GM23338 (cell line): ENCODE results near the gene TBCD. TPM values are rescaled to one million over a fixed set of nuclear protein-coding genes. Genes with fewer than 3 reads are reported as not detected.
A peak's percentile ranks its signal among the peaks of the same experiment; 100 is the strongest.

ENCODE experiments used
- ATAC-seq: fragments of 200-7000 bp; cut with Tn5 transposase; 3 replicates; pipeline ENCODE4 v1.9.1; 2020
- DNase-seq: peaks from one replicate; pipeline ENCODE4 v3.0.0-alpha.2; 2015; ENCODE audit warnings: low spot score
- H2AFZ ChIP-seq: fragments of 200-600 bp; sonication (generic); 2 replicates; pipeline ENCODE4 v1.8.0; 2016; ENCODE audit warnings: antibody characterized with exemption, mild to moderate bottlenecking, moderate library complexity
- H3F3A ChIP-seq: fragments of 200-600 bp; sonication (generic); replicated peaks from 2 replicates; pipeline ENCODE4 v1.8.0; 2017; ENCODE audit warnings: antibody characterized with exemption, mixed run types, low read depth
- H3K27ac ChIP-seq: fragments of 200-600 bp; sonication (generic); 2 replicates; pipeline ENCODE4 v1.6.1; 2016; ENCODE audit warnings: low read depth
- H3K27me3 ChIP-seq: fragments of 200-600 bp; sonication (generic); 2 replicates; pipeline ENCODE4 v1.8.0; 2016; ENCODE audit warnings: mild to moderate bottlenecking, mixed run types, moderate library complexity; ENCODE audit not compliant: insufficient read depth
- H3K36me3 ChIP-seq: fragments of 200-600 bp; sonication (generic); 2 replicates; pipeline ENCODE4 v1.8.0; 2016; ENCODE audit warnings: mild to moderate bottlenecking; ENCODE audit not compliant: insufficient read depth
- H3K4me1 ChIP-seq: fragments of 200-600 bp; sonication (generic); 2 replicates; pipeline ENCODE4 v1.8.0; 2016; ENCODE audit warnings: mild to moderate bottlenecking, moderate library complexity; ENCODE audit not compliant: insufficient read depth
- H3K4me2 ChIP-seq: fragments of 200-600 bp; sonication (generic); 2 replicates; pipeline ENCODE4 v1.7.1; 2017; ENCODE audit warnings: mixed run types
- H3K4me3 ChIP-seq: fragments of 200-600 bp; sonication (generic); 2 replicates; pipeline ENCODE4 v1.6.1; 2016; ENCODE audit warnings: mixed run types
- H3K79me2 ChIP-seq: fragments of 200-600 bp; sonication (generic); replicated peaks from 2 replicates; pipeline ENCODE4 v1.8.0; 2017; ENCODE audit warnings: mild to moderate bottlenecking; ENCODE audit not compliant: insufficient read depth
- H3K9me2 ChIP-seq: fragments of 200-600 bp; sonication (generic); 2 replicates; pipeline ENCODE4 v1.8.0; 2017; ENCODE audit not compliant: insufficient read depth
- H4K20me1 ChIP-seq: fragments of 200-600 bp; sonication (generic); replicated peaks from 2 replicates; pipeline ENCODE4 v1.8.0; 2017; ENCODE audit warnings: mild to moderate bottlenecking; ENCODE audit not compliant: insufficient read depth
- H3K27ac Mint-ChIP-seq: 2 replicates; pipeline ENCODE4 v1.8.0; 2020; ENCODE audit warnings: inconsistent platforms, mild to moderate bottlenecking, moderate library complexity, mixed read lengths
- H3K27me3 Mint-ChIP-seq: 3 replicates; pipeline ENCODE4 v1.8.0; 2022; ENCODE audit warnings: low read depth, mild to moderate bottlenecking, moderate library complexity, mixed read lengths, inconsistent platforms; ENCODE audit not compliant: insufficient read depth, poor library complexity
- H3K36me3 Mint-ChIP-seq: 3 replicates; pipeline ENCODE4 v1.8.0; 2021; ENCODE audit warnings: low read depth, mild to moderate bottlenecking, inconsistent platforms, moderate library complexity, mixed read lengths
- H3K4me1 Mint-ChIP-seq: 3 replicates; pipeline ENCODE4 v1.8.0; 2020; ENCODE audit warnings: mild to moderate bottlenecking, inconsistent platforms, mixed read lengths
- H3K4me3 Mint-ChIP-seq: 3 replicates; pipeline ENCODE4 v1.8.0; 2021; ENCODE audit warnings: moderate library complexity, mild to moderate bottlenecking, inconsistent platforms, mixed read lengths
- H3K9me3 Mint-ChIP-seq: 3 replicates; pipeline ENCODE4 v1.8.0; 2020; ENCODE audit warnings: moderate library complexity, mild to moderate bottlenecking, inconsistent platforms, mixed read lengths
- JUNB ChIP-seq: IDR thresholded peaks from one replicate; pipeline ENCODE4 v1.6.1; 2016; ENCODE audit warnings: antibody characterized with exemption; ENCODE audit not compliant: unreplicated experiment
- POLR2AphosphoS5 ChIP-seq: IDR thresholded peaks from 2 replicates; pipeline ENCODE4 v1.6.1; 2016; ENCODE audit warnings: antibody characterized with exemption, low read depth
- polyA plus RNA-seq: library from polyadenylated mRNA; unstranded; fragments of >200 nt; fragmentation: Nextera tagmentation; extraction: Ambion mirVana; gene quantifications from 2 replicates; pipeline ENCODE4 v1.2.1, GENCODE V29; 2016
- total RNA-seq: library from RNA; depleted of rRNA; stranded (reverse); fragments of >200 nt; shearing (Covaris generic); gene quantifications from 2 replicates; pipeline ENCODE4 v1.2.3, GENCODE V29; 2014
- TF ChIP-seq, protein P1 (sequence below): IDR thresholded peaks from 2 replicates; pipeline ENCODE4 v1.6.1; 2016; ENCODE audit warnings: antibody characterized with exemption
- TF ChIP-seq, protein P2 (sequence below): fragments of 250-450 bp; sonication (Bioruptor Pico); IDR thresholded peaks from 2 replicates; pipeline ENCODE4 v1.5.0; 2020; ENCODE audit warnings: mild to moderate bottlenecking, moderate library complexity

The TBCD gene
- total and polyA plus RNA-seq, 2 experiments from 2014 or later: 75.0 to 116 TPM

DNA sequence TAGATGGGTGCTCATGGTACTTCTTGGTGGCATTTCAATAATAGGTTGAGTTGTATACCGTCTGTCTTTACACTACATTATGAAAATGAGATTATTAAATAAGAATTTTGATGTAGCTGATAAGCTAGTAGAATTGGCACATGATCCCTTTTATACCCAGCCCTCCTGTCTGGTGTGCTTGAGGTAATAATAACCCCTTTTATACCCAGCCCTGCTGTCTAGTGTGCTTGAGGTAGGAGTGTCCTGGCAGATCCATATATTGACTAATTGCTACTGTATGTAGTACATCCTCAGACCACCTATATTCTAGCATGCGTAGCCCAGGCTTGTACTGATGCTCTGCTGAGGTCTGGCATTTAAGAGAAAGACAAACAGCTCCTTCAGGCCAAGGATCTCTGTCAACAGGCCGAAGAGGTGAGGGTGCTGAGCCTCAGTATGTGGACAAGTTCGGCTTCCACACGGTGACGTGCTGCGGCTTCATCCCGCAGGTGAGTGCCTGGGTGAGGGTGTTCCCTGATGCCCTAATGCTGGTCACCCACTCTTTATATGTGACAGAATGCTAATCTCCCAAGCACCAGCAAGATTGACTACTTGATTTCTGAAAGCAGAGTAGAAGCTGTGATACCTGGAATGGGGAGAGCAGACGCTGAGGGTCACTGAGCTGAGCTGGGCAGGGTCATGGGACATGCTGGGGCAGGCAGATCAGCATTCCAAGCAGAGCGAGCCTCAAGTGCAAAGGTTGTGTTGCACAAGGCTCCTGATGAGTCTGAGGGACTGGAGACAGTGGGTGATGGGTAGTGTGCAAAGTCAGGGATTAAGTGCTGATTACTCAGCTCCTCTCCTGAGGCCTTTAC is 10.7 kb upstream of the TBCD start:
- Mint-ChIP-seq H3K36me3 (peaks cover 57% of the 10 kb centered on the region), H3K4me3 (no peak overlapping the region), H3K4me1 (peaks cover 6% of the 10 kb centered on the region; the same call in 1 of the 3 replicates), H3K9me3 (peaks cover 29% of the 10 kb centered on the region), H3K27me3 (peaks cover 8% of the 10 kb centered on the region), H3K27ac (no peak overlapping the region)
- Histone ChIP-seq H3K36me3 (peaks cover 23% of the 10 kb centered on the region), H3K79me2 (no peaks in the 10 kb centered on the region), H3K9me2 (0 out of 2 replicates have a peak, but pooled peaks cover 8% of the 10 kb centered on the region), H3K4me3 (no peak overlapping the region), H3K4me1 (peaks cover 13% of the 10 kb centered on the region), H3K27ac (no peak overlapping the region), H4K20me1 (no peaks in the 10 kb centered on the region), H2AFZ (no peak overlapping the region), H3K4me2 (no peak overlapping the region), H3F3A (0 out of 2 replicates have a peak, but pooled peaks cover under 1% of the 10 kb centered on the region), H3K27me3 (no peaks in the 10 kb centered on the region)
- DNase-seq (peak; percentile 17), ATAC-seq (no peak)
- TF ChIP-seq JUNB: no peak
- no peak for TF ChIP-seq POLR2AphosphoS5
- TF ChIP-seq, protein P1, sequence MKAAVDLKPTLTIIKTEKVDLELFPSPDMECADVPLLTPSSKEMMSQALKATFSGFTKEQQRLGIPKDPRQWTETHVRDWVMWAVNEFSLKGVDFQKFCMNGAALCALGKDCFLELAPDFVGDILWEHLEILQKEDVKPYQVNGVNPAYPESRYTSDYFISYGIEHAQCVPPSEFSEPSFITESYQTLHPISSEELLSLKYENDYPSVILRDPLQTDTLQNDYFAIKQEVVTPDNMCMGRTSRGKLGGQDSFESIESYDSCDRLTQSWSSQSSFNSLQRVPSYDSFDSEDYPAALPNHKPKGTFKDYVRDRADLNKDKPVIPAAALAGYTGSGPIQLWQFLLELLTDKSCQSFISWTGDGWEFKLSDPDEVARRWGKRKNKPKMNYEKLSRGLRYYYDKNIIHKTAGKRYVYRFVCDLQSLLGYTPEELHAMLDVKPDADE: no peak
- TF ChIP-seq, protein P2, sequence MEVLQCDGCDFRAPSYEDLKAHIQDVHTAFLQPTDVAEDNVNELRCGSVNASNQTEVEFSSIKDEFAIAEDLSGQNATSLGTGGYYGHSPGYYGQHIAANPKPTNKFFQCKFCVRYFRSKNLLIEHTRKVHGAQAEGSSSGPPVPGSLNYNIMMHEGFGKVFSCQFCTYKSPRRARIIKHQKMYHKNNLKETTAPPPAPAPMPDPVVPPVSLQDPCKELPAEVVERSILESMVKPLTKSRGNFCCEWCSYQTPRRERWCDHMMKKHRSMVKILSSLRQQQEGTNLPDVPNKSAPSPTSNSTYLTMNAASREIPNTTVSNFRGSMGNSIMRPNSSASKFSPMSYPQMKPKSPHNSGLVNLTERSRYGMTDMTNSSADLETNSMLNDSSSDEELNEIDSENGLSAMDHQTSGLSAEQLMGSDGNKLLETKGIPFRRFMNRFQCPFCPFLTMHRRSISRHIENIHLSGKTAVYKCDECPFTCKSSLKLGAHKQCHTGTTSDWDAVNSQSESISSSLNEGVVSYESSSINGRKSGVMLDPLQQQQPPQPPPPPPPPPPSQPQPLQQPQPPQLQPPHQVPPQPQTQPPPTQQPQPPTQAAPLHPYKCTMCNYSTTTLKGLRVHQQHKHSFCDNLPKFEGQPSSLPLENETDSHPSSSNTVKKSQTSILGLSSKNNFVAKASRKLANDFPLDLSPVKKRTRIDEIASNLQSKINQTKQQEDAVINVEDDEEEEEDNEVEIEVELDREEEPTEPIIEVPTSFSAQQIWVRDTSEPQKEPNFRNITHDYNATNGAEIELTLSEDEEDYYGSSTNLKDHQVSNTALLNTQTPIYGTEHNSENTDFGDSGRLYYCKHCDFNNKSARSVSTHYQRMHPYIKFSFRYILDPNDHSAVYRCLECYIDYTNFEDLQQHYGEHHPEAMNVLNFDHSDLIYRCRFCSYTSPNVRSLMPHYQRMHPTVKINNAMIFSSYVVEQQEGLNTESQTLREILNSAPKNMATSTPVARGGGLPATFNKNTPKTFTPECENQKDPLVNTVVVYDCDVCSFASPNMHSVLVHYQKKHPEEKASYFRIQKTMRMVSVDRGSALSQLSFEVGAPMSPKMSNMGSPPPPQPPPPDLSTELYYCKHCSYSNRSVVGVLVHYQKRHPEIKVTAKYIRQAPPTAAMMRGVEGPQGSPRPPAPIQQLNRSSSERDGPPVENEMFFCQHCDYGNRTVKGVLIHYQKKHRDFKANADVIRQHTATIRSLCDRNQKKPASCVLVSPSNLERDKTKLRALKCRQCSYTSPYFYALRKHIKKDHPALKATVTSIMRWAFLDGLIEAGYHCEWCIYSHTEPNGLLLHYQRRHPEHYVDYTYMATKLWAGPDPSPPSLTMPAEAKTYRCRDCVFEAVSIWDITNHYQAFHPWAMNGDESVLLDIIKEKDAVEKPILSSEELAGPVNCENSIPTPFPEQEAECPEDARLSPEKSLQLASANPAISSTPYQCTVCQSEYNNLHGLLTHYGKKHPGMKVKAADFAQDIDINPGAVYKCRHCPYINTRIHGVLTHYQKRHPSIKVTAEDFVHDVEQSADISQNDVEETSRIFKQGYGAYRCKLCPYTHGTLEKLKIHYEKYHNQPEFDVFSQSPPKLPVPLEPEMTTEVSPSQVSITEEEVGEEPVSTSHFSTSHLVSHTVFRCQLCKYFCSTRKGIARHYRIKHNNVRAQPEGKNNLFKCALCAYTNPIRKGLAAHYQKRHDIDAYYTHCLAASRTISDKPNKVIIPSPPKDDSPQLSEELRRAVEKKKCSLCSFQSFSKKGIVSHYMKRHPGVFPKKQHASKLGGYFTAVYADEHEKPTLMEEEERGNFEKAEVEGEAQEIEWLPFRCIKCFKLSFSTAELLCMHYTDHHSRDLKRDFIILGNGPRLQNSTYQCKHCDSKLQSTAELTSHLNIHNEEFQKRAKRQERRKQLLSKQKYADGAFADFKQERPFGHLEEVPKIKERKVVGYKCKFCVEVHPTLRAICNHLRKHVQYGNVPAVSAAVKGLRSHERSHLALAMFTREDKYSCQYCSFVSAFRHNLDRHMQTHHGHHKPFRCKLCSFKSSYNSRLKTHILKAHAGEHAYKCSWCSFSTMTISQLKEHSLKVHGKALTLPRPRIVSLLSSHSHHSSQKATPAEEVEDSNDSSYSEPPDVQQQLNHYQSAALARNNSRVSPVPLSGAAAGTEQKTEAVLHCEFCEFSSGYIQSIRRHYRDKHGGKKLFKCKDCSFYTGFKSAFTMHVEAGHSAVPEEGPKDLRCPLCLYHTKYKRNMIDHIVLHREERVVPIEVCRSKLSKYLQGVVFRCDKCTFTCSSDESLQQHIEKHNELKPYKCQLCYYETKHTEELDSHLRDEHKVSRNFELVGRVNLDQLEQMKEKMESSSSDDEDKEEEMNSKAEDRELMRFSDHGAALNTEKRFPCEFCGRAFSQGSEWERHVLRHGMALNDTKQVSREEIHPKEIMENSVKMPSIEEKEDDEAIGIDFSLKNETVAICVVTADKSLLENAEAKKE (CRISPR knock-in tag): no peak
